ENCODE measurements around the gene HOXB6.

HOXB6 gene

DNA sequence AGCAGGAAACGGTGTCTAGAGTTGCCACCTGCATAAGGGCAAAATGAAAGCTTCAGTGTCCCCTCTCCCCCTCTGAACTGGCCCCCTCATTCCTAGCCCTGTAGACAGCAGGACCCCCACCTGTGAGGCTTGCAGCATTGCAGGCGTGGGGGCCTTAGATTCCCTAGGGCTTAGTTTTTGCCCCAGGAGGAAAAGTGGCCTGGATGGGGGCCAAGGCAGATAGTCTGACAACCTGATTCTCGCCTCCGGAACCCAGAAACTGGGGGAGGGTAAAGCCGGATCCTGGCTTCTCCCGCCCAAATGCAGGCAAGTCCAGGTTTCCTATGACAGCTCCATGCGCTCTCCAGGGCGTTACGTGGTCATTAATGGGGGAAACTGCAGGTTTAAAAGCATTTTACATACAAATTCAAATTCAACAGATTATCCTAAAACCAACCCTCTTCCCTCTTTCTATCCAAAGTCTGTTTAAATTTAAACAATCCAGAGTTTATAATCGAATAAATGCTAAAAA is 678 bp upstream of the HOXB6 start (continued):
- TF ChIP-seq KLF9 (tag by site-specific recombination; IDR thresholded peaks at IDR 0.05; ENCODE audit: low read depth) (no peak), ZNF324 (tag by site-specific recombination; IDR thresholded peaks at IDR 0.05) (no peak), ZNF514 (tag by site-specific recombination; IDR thresholded peaks at IDR 0.05) (no peak), GLIS2 (tag by site-specific recombination; IDR thresholded peaks at IDR 0.05) (peak; percentile 71; the same call in 1 of the 2 replicates), HOXC10 (CRISPR knock-in tag; IDR thresholded peaks at IDR 0.05) (no peak), ZNF701 (tag by site-specific recombination; IDR thresholded peaks at IDR 0.05) (no peak), ZFP69B (tag by site-specific recombination; IDR thresholded peaks at IDR 0.05) (no peak), SALL2 (tag by site-specific recombination; IDR thresholded peaks at IDR 0.05; ENCODE audit: borderline replicate concordance) (no peak), ZNF335 (tag by site-specific recombination; conservative IDR thresholded peaks at IDR 0.05) (peak; percentile 67), ZNF521 (tag by site-specific recombination; IDR thresholded peaks at IDR 0.05) (no peak), ZNF394 (tag by site-specific recombination; IDR thresholded peaks at IDR 0.05; ENCODE audit: borderline replicate concordance) (no peak), ZBTB20 (tag by site-specific recombination; IDR thresholded peaks at IDR 0.05) (peak; percentile 22; the same call in 1 of the 2 replicates), ZNF768 (tag by site-specific recombination; IDR thresholded peaks at IDR 0.05) (no peak), ZNF202 (tag by site-specific recombination; IDR thresholded peaks at IDR 0.05; ENCODE audit: borderline replicate concordance) (no peak), ZNF544 (tag by site-specific recombination; IDR thresholded peaks at IDR 0.05) (no peak), ZFP3 (tag by site-specific recombination; IDR thresholded peaks at IDR 0.05; ENCODE audit: low read depth) (no peak), ZNF560 (tag by site-specific recombination; IDR thresholded peaks at IDR 0.05; ENCODE audit: borderline replicate concordance) (no peak), ZNF223 (tag by site-specific recombination; IDR thresholded peaks at IDR 0.05) (no peak), ZNF341 (tag by site-specific recombination; IDR thresholded peaks at IDR 0.05; ENCODE audit: low read depth) (no peak), ZNF221 (tag by site-specific recombination; IDR thresholded peaks at IDR 0.05; ENCODE audit: borderline replicate concordance) (no peak)
- TF ChIP-seq, protein P1, sequence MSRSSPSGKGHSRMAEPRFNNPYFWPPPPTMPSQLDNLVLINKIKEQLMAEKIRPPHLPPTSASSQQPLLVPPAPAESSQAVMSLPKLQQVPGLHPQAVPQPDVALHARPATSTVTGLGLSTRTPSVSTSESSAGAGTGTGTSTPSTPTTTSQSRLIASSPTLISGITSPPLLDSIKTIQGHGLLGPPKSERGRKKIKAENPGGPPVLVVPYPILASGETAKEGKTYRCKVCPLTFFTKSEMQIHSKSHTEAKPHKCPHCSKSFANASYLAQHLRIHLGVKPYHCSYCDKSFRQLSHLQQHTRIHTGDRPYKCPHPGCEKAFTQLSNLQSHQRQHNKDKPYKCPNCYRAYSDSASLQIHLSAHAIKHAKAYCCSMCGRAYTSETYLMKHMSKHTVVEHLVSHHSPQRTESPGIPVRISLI (tag by site-specific recombination; IDR thresholded peaks at IDR 0.05): no peak
- TF ChIP-seq, protein P2, sequence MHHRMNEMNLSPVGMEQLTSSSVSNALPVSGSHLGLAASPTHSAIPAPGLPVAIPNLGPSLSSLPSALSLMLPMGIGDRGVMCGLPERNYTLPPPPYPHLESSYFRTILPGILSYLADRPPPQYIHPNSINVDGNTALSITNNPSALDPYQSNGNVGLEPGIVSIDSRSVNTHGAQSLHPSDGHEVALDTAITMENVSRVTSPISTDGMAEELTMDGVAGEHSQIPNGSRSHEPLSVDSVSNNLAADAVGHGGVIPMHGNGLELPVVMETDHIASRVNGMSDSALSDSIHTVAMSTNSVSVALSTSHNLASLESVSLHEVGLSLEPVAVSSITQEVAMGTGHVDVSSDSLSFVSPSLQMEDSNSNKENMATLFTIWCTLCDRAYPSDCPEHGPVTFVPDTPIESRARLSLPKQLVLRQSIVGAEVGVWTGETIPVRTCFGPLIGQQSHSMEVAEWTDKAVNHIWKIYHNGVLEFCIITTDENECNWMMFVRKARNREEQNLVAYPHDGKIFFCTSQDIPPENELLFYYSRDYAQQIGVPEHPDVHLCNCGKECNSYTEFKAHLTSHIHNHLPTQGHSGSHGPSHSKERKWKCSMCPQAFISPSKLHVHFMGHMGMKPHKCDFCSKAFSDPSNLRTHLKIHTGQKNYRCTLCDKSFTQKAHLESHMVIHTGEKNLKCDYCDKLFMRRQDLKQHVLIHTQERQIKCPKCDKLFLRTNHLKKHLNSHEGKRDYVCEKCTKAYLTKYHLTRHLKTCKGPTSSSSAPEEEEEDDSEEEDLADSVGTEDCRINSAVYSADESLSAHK (tag by site-specific recombination; IDR thresholded peaks at IDR 0.05): no peak
- TF ChIP-seq, protein P3, sequence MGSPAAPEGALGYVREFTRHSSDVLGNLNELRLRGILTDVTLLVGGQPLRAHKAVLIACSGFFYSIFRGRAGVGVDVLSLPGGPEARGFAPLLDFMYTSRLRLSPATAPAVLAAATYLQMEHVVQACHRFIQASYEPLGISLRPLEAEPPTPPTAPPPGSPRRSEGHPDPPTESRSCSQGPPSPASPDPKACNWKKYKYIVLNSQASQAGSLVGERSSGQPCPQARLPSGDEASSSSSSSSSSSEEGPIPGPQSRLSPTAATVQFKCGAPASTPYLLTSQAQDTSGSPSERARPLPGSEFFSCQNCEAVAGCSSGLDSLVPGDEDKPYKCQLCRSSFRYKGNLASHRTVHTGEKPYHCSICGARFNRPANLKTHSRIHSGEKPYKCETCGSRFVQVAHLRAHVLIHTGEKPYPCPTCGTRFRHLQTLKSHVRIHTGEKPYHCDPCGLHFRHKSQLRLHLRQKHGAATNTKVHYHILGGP (tag by site-specific recombination; IDR thresholded peaks at IDR 0.05): no peak
